Measurements from ENCODE around the gene HERC5. TPM values are rescaled to one million over a fixed set of nuclear protein-coding genes. Genes with fewer than 3 reads are reported as not detected.

Gene HERC5
- total RNA-seq, 4 donors from 2014 or later, result 2.9 to 4.5 (median 3.9) TPM

DNA sequence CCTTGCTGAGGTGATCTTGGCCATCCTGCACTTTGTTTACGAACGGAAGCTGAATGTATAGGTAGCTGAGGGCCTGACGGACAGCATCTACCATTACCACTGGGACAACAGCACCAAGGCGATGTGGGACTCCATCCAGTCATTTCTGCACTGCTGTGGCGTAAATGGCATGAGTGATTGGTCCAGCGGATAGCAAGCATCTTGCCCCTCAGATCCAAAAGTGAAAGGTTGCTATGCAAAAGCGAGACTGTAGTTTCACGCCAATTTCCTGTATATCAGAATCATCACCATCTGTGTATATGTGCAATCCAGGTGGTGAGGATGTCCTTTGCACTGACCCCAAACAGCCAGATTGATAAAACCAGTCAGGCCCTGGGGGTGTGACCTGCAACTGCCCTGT lies 70.9 kb downstream of the HERC5 start:
- no peak overlapping the region for H3K27ac ChIP-seq (replicated peaks in 1 of 4)
- TF ChIP-seq, protein P1, sequence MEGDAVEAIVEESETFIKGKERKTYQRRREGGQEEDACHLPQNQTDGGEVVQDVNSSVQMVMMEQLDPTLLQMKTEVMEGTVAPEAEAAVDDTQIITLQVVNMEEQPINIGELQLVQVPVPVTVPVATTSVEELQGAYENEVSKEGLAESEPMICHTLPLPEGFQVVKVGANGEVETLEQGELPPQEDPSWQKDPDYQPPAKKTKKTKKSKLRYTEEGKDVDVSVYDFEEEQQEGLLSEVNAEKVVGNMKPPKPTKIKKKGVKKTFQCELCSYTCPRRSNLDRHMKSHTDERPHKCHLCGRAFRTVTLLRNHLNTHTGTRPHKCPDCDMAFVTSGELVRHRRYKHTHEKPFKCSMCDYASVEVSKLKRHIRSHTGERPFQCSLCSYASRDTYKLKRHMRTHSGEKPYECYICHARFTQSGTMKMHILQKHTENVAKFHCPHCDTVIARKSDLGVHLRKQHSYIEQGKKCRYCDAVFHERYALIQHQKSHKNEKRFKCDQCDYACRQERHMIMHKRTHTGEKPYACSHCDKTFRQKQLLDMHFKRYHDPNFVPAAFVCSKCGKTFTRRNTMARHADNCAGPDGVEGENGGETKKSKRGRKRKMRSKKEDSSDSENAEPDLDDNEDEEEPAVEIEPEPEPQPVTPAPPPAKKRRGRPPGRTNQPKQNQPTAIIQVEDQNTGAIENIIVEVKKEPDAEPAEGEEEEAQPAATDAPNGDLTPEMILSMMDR (IDR thresholded peaks at IDR 0.05), result no peak
- TF ChIP-seq POLR2AphosphoS5 (IDR thresholded peaks at IDR 0.05) (no peak), POLR2A (IDR thresholded peaks at IDR 0.05; ENCODE audit: low read depth) (no peak), EP300 (IDR thresholded peaks at IDR 0.05) (no peak)
- no peaks in the 10 kb centered on the region for H3K9me3 ChIP-seq
- WGBS, result 93% methylated on average over 8 of the region's 8 CpGs
- H3K36me3 ChIP-seq, result no peaks in the 10 kb centered on the region
- intact Hi-C loops (cut with DNase I), result loop anchor here (10.0 kb wide), 1 partner anchor 523 kb away; the partner anchor contains the start of gene PKD2
- H3K27me3 ChIP-seq, result no peaks in the 10 kb centered on the region
- H3K4me1 ChIP-seq, result peaks cover 7 to 29% (median 25%) of the 10 kb centered on the region in 4 donors
- no peak for DNase-seq (ENCODE audit: extremely low spot score)
- H3K4me3 ChIP-seq, result no peak overlapping the region

DNA sequence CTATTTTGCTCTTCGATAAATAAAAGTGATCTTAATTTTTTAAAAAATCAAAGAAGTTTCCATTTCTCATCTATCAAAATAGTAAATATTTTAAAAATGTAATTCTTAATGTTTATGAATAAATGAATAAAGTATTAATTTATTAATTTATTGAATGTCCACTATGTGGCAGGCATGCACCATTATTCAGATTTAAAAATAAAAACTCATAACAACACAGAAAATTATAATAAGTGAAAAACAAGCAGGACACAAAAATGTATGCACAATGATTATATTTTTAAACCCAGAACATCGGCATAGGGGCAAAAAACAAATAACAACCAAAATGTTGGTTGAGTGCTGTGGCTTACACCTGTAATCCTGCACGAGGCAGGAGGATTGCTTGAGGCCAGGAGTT lies 71.9 kb downstream of the HERC5 start:
- no peak overlapping the region for H3K4me3 ChIP-seq
- H3K9me3 ChIP-seq, result no peaks in the 10 kb centered on the region
- WGBS, result 88% methylated on average over 3 of the region's 3 CpGs
- TF ChIP-seq, protein P1 (IDR thresholded peaks at IDR 0.05), result no peak
- TF ChIP-seq POLR2A (IDR thresholded peaks at IDR 0.05; ENCODE audit: low read depth), result no peak
- TF ChIP-seq EP300 (IDR thresholded peaks at IDR 0.05), result no peak
- TF ChIP-seq POLR2AphosphoS5 (IDR thresholded peaks at IDR 0.05), result no peak
- peaks cover 7 to 27% (median 24%) of the 10 kb centered on the region in 4 donors for H3K4me1 ChIP-seq
- H3K27ac ChIP-seq (replicated peaks in 1 of 4), result no peak overlapping the region
- DNase-seq (ENCODE audit: extremely low spot score), result no peak
- intact Hi-C loops (cut with DNase I), result loop anchor here (10.0 kb wide), 1 partner anchor 524 kb away; the partner anchor contains the start of gene PKD2
- no peaks in the 10 kb centered on the region for H3K27me3 ChIP-seq
- H3K36me3 ChIP-seq, result no peaks in the 10 kb centered on the region

DNA sequence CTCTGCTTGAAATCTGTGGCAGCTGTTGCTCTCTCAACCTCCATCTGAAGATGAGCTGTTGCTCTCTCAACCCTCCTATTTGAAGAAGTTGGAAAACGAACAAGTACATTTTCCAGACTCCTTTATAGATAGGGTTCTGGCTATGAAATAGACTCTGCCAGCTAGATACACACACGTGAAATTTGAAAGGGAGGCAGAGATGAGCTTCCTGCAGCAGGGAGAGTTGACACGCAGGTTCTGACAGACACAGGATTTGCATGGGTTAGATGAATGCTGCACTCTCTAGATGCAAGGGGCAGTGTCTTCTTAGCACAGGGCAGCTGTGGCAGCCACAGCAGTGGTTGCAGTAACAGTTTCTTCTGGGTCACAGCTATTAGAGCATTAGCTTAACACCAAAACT lies 74.6 kb downstream of the HERC5 start:
- TF ChIP-seq EP300 (IDR thresholded peaks at IDR 0.05) (no peak), POLR2AphosphoS5 (IDR thresholded peaks at IDR 0.05) (no peak), POLR2A (IDR thresholded peaks at IDR 0.05; ENCODE audit: low read depth) (no peak)
- TF ChIP-seq, protein P1 (IDR thresholded peaks at IDR 0.05), result no peak
- Histone ChIP-seq H3K4me1 (peaks cover 0 to 6% (median 2%) of the 10 kb centered on the region in 4 donors), H3K36me3 (no peaks in the 10 kb centered on the region), H3K4me3 (no peak overlapping the region), H3K27ac (replicated peaks in 1 of 4) (no peak overlapping the region), H3K27me3 (no peaks in the 10 kb centered on the region), H3K9me3 (no peaks in the 10 kb centered on the region)
- intact Hi-C loops (cut with DNase I), result loop anchor here (10.0 kb wide), 1 partner anchor 493 kb away; no protein-coding TSS in a partner anchor
- no peak for DNase-seq (ENCODE audit: extremely low spot score)
- 61% methylated on average over 3 of the region's 3 CpGs for WGBS

DNA sequence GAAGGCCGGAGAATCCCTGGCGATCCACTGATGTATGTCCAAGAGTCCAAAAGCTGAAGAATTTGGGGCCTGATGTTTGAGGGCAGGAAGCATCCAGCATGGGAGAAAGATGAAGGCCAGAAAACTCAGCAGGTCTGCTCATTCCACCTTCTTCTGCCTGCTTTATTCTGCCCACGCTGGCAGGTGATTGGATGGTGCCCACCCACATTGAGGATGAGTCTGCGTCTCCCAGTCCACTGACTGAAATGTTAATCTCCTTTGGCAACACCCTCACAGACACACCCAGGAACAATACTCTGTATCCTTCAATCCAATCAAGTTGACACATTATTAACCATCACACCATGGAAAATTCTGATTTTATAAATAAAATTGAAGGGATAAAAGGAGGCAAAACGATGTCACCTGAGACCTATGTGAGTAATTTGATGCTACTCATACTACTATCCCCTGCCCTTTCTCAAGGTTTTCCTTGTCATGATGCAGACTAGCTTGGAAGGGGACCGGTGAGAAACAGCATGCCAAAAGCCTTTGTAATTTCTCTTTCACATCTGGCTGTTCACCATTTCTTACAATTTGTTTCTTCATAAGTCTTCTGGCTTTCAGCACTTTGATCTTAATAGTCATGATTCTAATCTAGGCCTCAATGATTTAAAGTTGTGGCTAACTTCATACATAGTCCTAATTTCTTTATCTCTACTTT lies 76.3 kb downstream of the HERC5 start:
- TF ChIP-seq EP300 (IDR thresholded peaks at IDR 0.05), result no peak
- no peak for TF ChIP-seq POLR2A (IDR thresholded peaks at IDR 0.05; ENCODE audit: low read depth)
- TF ChIP-seq, protein P1 (IDR thresholded peaks at IDR 0.05), result no peak
- no peak for TF ChIP-seq POLR2AphosphoS5 (IDR thresholded peaks at IDR 0.05)
- Histone ChIP-seq H3K4me1 (peaks cover 0 to 5% (median 0%) of the 10 kb centered on the region in 4 donors), H3K27me3 (no peaks in the 10 kb centered on the region), H3K9me3 (no peaks in the 10 kb centered on the region), H3K36me3 (no peaks in the 10 kb centered on the region), H3K27ac (replicated peaks in 1 of 4) (no peak overlapping the region), H3K4me3 (no peak overlapping the region)
- intact Hi-C loops (cut with DNase I), result loop anchor here (10.0 kb wide), 1 partner anchor 492 kb away; no protein-coding TSS in a partner anchor
- 82% methylated on average over 6 of the region's 6 CpGs for WGBS
- no peak for DNase-seq (ENCODE audit: extremely low spot score)

Measured in esophagus muscularis mucosa (tissue), 4 donors.